ENCODE results near the gene ZSCAN5C. TPM values are rescaled to one million over a fixed set of nuclear protein-coding genes. Genes with fewer than 3 reads are reported as not detected.

ZSCAN5C gene
- total RNA-seq, 1 donor from 2014 or later = not detected

Other genes starting within 250 kb of the ZSCAN5C start
- gene NLRP5, start 215.5 kb upstream of the ZSCAN5C start, total RNA-seq = not detected in 2 replicates
- gene ZNF787, start 81.0 kb upstream of the ZSCAN5C start, total RNA-seq = 32.6 and 33.3 TPM in 2 replicates
- gene ZNF444, start 61.0 kb upstream of the ZSCAN5C start, total RNA-seq = 29.6 and 32.4 TPM in 2 replicates
- gene GALP, start 26.3 kb upstream of the ZSCAN5C start, total RNA-seq = not detected in 2 replicates
- not detected in 2 replicates for gene ZSCAN5B, start 4.5 kb upstream of the ZSCAN5C start, total RNA-seq
- 2.8 and 3.7 TPM in 2 replicates for gene EDDM13, start 70.5 kb downstream of the ZSCAN5C start, total RNA-seq
- gene ZSCAN5A, start 112.6 kb downstream of the ZSCAN5C start, total RNA-seq = 10.0 and 10.1 TPM in 2 replicates
- 1.1 and 1.7 TPM in 2 replicates for gene ZNF582, start 191.3 kb downstream of the ZSCAN5C start, total RNA-seq
- gene ZNF583, start 202.1 kb downstream of the ZSCAN5C start, total RNA-seq = 2.9 and 3.9 TPM in 2 replicates